ENCODE data around the gene TMEM151A.
A peak's percentile ranks its signal among the peaks of the same experiment; 100 is the strongest.

The TMEM151A gene

DNA sequence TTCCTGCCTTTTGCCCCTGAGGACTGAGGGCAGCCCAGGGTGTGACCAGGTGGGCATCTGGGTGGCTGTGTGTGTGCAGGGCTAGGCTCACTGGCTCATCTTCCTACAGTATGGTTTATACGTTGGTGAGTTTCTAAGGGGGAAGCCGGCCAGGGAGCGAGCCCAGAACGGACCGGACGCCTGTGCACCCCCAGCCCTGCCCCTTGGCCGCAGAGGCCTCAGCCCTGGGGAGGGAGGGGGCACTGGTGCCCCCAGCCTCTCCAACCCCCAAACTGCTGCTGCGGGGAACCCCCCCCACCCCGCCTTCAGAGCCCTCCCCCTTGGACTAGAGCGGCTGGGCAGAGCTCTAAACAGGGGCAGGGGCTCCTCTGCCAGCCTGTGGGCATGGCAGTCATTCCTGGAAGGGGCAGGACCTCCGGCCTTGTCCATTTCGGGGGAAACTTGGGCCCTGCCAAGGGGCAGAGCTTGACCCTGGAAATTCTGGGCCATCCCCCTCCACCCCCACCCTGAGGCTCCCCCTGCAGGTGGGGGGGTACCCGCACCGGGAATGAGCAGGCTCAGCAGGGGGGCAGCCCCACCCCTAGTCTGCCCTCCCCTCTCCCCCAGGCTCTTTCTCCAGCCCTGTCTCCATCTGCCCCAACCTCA, 8.1 kb upstream of the TMEM151A start:
- DNase-seq (ENCODE audit: low read depth in 2 of 2), result no peak

DNA sequence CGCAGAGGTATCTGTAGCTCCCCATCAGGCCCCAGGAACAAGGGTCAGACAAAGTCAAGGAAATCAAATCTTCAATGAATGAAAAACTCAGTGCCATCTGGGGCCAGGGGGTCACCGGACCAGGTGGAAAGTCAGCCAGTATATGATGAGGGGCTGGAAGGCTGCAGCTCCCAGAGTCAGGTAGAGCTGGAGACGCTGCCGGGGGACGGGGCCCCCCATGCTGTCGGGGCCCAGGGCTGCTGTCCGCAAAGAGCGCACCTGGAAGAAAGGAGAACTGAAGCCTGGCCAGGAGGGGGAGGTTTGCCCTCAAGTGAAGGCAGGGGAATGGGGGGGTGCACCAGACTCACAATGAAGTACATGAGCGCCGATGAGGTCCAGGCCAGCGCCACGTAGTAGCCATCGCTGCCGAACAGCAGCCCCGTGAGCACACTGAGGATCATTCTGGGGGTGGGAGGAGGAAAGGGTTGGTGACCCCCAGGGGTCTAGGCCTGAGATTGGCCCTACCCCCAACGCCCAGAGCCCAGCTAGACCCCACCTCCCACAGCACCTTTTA, 7.1 kb upstream of the TMEM151A start:
- no peak for DNase-seq (ENCODE audit: low read depth in 2 of 2)

DNA sequence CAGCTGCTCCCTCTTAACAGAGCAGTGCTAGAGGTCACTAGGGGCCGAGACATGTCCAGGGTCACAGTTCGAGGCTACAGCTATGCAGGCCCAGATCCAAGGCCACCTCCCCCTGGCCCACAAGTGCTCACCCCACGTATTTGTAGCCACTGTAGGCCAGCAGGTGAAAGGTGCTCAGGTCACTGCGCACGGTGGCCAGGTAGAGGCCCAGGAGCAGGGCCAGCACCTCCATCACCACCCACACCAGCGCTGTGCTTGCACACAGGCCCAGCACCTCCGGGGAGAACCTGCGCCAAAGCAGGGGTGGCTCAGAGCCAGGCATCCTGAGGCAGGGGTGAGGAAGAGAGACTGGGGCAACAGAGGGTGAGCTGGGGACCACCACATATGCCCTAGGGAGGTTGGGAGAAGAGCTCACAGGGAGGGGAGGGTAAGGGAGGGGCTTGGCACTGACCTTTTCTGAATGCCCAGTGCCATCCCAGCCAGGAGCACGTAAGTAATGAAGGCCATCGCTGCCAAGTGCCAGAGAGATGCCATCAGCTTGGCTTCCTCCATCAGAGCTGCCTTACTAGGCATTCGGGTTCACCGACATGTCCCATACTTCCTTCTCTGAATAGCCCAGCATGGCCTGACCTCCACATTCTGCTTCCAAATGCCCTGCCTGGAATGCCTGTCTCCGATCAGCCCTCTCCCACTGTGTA, 6.3 kb upstream of the TMEM151A start:
- no peak for DNase-seq (ENCODE audit: low read depth in 2 of 2)

DNA sequence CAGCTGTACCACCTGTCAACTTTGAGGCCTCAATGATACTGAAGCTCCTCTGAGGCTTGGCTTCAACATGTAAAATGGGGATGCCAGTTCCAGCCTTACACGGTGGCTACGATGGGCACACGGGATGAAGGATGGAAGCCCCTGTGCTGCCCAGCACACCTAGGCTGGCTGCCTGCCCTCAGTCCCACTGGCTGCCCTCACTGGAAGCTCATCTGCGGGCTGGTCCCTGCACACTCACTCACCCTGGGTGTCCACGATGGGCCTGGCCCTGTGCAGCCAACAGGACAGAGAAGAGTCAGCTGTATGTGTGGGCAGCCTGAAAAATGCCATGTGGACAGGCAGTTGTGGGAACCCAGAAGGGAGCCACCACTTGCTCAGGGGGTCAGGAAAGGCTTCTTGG, 5.0 kb upstream of the TMEM151A start:
- no peak for DNase-seq (ENCODE audit: low read depth in 2 of 2)

DNA sequence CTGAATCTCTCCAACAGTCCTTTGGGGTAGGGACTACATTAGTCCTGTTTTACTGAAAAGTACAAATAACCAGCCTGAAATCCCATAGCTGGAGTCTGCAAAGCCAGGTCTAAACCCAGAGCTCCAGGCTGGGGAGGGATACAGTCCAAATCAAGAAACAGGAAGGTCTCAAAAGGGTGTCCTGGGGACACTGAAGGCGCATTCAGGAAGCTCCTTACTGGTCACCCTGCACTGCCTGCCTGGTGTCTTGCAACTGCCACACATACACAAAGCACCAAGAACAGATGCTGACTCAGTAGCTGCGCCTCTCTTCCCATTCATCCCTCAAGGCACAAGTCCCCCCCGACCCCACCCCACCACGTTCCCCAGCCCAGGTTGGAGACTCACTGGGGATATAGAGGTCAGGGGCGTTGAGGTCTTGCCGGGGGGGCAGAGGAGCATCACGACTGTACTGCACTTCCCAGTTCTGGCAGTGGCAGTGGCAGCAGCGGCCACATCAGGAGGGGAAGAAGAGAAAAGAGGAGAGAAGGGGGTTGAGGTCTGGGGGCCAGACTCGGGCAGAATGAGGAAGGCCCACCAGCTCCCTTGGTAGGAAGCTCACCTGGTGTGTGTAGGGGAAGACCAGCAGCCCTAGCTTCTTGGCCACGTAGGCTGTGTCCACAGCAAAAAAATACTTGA, 4.3 kb upstream of the TMEM151A start:
- DNase-seq (ENCODE audit: low read depth in 2 of 2), result no peak

DNA sequence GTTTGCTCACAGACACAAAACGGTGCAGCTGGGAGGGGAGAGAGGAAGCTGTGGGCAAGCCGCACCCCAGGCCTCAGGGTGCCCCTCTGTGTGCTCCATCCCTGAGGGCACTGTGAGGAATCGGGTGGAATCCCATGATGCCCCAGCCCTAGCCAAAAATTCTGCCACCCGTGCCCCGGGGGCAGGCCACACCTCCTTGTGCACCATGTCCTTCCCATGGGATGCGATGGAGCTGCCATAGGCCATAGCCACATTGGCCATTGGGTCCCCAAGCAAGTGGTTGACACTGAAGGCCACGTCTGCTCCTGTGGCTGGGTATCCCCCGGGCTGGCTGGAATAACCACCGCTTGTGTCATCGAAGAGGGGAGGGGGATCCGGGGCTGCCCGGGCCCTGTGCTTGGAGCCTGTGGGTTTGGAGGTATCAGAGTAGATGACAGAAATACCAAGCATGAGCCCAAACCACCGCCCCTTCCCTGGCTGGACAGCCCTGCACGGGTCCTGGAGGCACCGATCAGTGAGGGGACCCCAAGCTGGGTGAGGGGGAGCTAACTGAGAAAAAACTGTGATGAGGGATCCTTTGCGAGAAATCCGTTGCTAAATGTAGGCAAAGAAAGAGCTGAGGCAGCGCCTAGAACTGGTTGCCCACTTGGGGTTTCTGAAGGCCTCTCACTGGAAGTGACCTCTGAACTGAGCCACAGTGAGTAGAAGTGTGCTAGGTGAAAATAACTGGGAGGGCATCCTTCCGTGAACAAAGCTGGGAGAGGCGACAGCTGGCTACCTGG, 3.6 kb upstream of the TMEM151A start:
- no peak for DNase-seq (ENCODE audit: low read depth in 2 of 2)

DNA sequence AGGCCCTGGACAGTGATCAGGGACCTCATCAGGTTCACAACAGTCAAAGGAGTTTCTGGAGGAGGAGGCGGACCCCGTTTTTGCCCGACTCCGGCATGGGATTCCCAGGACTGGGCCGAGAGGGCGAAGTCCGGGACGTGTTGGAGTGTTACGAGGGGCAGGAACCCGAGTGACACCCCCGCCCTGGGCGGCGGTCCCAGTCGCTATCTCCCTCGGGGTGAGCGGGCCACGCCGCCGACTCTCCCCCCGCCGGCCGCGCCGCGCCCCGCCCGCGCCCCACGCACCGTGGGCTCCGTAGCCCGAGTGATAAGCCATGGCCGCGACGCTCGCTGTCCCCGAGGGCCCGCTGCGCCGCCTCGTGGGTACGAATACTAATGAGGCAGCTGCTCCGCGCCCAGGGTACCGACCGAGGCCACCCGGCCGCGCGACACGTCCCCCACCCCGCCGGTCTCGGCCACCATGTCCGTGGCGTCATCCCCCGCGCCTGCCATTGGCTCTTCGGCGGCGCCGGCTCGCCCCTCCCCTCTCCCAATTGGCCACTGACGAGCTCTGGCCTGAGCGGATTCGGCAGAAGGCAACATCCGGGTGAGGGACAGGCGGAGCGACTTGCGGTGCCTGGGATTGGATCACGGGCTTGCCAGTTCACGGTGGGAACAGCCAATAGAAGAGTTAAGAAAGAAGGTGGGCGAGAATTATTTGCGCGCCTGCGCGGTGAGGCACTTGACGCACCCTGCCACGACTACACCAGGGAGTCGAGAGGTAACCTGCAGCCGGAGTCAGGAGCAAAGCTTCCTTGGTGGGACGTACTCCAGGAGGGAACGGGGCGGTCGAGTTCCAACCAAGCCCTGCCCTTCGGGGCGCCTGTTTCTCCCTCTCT, 2.8 kb upstream of the TMEM151A start, which contains the start of gene YIF1A:
TSS of gene YIF1A (minus strand) at position 473 of the 877 bp plus-strand sequence. CDS start at position 315, 158 bp downstream.
- peak; percentile 96 for DNase-seq (ENCODE audit: low read depth in 2 of 2)

DNA sequence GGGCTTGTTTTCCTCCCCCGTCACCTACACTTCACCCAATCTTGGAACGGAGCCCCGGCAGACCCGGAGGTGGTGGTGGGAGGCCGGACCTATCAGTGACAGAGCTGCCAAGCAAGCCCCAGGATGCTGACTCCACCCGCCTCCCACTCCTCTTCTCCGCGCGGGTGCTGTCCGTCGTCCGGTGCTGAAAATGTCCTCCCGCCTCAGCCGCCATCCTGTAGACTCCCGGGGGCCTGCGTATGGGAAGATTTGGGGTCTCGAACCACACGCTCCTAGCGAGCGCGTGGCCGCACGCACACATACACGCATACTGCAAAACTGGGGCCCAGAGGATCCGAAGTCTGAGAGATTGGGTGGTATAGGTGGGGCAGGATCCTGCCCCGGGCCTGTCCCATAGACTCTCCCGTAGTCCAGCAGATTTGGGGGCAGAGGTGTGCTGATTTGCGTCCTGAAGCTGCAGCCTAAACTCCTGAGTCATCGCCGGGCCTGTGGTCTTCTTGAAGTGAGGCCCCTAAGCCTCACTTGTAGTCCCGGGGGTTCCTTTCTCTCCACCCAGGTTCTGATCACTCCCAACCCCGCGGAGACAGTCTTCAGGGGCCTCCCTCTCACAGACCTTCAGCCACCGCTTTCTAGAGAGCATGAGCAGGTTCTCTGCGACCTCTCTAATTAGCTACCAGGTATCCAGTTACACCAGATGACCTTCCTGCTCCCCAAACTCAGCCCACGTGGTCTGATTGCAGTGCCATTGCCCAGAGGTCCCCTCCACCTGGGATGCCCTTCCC, 2.0 kb upstream of the TMEM151A start:
- peak; percentile 61 to 75 for DNase-seq (ENCODE audit: low read depth in 2 of 2)

DNA sequence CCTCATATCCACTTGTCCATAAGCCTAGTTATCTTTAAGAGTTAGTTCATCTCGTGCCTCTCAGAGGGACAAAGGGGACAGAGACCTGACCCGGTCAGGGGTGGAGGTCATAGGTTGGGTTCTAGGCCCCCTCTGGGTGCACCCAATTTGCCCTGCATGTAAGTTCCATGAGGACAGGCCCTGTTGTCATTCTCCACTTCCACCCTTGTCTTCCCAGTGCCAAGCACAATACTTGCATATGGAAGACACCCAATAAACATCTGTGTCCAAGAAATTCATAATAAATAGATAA, 1.4 kb upstream of the TMEM151A start:
- no peak for DNase-seq (ENCODE audit: low read depth in 2 of 2)

DNA sequence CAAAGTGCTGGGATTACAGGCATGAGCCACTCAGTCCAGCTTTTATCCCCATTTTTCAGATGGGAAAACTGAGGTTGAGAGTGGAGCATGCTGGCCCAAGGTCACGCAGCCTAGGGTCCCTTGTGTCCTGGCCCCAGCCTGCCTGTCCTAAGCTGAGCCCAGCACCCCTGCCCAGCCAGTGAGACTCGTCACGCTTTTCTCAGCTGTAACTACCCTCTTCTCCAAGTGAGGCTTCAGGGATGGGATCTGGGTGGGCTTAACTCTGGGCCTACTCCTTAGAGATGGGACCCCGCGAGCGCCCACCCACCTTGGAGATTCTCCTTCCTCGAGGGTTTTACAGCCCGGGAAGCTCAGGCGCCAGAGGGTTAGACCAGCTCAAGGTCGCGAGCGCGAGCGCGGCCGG, 390 bp upstream of the TMEM151A start:
- no peak for DNase-seq (ENCODE audit: low read depth in 2 of 2)

DNA sequence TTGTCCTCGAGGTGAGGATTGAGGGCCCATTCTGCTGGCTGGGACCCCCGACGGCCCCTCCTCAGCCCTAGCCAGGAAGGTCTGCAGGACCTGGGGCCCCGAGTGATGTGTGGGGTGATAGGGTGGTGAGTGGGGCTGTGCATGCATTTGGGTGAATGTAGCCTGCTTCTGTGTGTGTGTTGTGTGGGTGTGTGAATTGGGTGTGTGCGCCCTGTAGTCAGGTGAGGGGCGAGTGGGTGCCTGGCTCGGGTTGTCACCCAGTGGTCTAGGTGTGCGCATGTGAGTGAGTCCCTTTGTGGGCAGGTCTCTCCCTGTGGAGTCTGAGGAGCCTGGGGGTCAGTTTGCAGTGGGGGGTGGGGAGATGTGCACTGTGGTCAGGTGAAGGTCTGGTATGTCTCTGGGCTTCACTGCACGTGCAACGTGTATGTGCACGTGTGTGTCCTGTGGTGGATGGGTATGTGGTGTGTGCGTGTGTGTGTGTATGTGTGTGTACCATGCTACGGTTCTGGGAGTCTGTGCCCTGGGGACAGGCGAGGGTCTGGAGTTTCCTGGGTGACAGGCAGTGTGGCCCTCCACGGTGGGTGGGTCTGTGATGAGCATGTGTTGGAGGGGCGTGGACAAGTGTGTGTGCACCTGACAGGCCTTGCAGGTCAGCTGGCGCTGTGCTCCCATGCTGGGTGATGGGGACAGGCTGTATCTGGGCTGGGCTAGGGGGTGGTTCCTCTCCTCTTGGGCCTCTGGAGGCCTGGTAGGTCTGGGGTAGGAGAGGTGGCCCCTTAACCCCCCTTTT, 1.0 kb downstream of the TMEM151A start:
- DNase-seq (ENCODE audit: low read depth in 2 of 2), result no peak

DNA sequence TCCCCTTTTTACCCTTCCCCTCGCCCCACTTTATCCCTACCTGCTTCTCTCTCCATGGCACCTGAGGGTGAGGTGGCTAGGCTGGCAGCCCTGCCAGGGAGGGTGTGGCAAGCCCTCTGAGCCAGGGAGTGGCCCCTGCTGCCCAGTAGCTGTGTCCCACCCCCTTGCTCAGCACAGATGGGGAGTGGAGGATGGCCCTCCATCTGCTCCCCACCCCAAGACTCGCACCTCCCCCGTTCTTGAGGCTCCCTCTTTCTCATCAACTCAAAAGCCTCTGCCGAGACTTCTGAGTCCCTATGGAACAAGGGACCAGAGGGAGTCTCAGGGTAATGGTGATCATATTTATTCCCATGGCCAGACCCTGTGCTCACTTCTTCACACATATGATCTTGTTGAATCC, 1.7 kb downstream of the TMEM151A start:
- DNase-seq (ENCODE audit: low read depth in 2 of 2), result no peak

DNA sequence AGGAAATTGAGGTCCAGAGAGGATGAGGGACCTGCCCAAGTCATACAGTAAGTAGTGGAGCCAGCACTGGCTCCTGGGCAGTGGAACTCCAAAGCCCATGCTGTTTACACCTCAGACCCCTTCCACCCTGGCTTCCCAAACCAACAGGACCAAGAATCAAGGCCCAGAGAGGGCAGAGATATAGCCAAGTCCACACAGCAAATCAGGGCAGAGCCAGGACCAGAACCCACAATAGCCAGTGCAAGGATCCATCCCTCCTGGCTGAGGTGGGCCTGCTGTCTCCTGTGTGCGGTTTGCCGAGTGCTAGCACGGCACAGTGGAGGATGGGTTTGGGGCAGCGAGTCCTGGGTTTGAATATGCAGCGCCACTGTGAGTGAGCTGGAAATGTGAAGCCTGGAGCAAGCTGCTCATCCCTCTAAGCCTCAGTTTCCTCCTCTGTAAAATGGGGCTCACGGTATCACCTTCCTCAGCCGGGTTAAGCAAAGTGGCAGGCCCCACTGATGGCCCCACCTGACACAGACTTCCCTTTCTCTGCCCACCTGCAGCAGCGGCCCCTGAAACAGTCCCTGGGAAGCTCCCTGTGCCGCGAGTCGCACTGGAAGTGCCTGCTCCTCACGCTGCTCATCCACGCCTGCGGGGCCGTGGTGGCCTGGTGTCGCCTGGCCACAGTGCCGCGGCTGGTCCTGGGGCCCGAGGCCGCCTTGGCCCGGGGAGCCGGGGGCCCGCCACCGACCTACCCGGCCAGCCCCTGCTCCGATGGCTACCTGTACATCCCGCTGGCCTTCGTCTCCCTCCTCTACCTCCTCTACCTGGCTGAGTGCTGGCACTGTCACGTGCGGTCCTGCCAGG, 2.3 kb downstream of the TMEM151A start:
- DNase-seq (ENCODE audit: low read depth in 2 of 2), result no peak

DNA sequence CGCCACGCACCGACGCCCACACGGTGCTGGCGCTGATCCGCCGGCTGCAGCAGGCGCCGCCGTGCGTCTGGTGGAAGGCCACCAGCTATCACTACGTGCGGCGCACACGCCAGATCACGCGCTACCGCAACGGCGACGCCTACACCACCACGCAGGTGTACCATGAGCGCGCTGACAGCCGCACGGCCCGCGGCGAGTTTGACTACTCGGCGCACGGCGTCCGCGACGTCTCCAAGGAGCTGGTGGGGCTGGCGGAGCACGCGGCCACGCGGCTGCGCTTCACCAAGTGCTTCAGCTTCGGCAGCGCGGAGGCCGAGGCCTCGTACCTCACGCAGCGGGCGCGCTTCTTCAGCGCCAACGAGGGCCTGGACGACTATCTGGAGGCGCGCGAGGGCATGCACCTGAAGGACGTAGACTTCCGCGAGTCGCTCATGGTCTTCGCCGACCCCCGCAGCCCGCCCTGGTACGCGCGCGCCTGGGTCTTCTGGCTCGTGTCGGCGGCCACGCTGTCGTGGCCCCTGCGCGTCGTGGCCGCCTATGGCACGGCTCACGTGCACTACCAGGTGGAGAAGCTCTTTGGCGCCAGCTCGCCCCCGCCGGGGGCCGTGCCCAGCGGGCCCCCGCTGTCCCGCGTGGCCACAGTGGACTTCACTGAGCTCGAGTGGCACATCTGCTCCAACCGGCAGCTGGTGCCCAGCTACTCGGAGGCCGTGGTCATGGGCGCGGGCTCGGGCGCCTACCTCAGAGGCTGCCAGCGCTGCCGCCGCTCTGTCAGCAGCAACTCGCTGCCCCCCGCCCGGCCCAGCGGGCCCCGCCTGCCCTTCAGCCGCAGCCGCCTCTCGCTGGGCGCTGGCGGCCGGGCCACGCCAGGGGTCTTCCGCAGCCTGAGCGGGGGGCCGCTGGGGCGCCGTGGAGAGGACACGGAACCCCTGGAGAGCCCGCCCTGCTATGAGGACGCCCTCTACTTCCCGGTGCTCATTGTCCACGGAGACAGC, 3.2 kb downstream of the TMEM151A start:
- DNase-seq (ENCODE audit: low read depth in 2 of 2), result no peak

DNA sequence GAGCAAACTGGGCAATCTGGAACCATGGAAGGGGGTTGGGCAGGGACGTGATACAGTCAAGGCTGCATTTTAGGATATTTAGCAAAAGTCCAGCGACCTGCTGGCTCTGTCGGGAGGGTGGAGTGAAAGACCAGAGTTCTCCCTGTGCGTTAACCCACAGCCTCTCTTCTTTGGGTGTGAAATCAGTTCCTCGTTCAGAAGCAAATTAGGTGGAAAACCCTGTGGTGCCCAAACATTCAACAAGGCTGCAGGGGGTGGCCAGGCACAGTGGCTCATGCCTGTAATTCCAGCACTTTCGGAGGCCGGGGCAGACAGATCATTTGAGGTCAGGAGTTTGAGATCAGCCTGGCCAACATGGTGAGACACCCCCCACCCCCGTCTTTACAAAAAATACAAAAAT, 5.9 kb downstream of the TMEM151A start:
- no peak for DNase-seq (ENCODE audit: low read depth in 2 of 2)

DNA sequence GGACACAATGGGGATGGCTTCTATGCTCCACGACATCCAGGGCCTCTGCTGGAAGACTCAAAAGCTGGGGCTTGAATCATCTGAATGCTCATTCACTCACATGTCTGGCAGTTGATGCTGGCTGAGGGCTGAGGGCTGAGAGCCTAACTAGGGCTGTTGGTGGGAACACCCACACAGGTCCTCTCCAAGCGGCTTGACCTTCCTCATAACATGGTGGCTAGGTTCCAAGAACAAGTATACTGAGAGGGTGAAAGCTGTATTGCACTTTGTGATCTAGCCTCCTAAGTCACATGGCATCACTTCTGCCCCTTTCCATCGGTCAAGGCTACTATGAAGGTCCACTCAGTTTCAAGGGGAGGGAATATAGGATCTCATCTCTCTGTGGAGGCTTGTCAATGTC, 7.5 kb downstream of the TMEM151A start:
- DNase-seq (ENCODE audit: low read depth in 2 of 2), result no peak

DNA sequence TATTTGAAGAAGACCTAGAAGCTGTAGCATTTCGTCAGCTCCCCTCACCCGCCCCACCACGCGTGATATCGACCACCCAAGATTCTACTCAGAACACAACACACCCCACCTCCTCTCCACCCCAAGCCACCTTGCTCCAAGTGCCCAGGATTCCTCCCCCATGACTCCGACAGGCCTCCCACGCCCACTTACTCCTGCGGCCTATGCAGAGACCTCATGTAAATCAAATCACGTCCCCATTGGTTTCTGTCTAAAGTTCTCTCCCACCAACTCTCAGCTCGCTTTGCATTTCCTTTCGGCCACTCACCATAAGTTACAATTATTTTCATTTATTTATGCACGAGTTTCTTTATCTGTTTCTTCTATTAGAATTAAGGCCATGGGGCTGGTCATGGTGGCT, 11.0 kb downstream of the TMEM151A start:
- DNase-seq (ENCODE audit: low read depth in 2 of 2), result no peak
